WTC11 (cell line): ENCODE data around the gene INPP4A. TPM values are rescaled to one million over a fixed set of nuclear protein-coding genes. Genes with fewer than 3 reads are reported as not detected.

Experiments used
- ATAC-seq: fragments of 200-7000 bp; cut with Tn5 transposase; 2 replicates; pipeline ENCODE4 v1.10.0; 2021; ENCODE audit warnings: mild to moderate bottlenecking, moderate library complexity
- CTCF ChIA-PET: fragments of 300-600 bp; sonication (Branson Sonifier 250); formaldehyde crosslinking; loops from one replicate; lab custom pipeline; 2021; ENCODE audit warnings: antibody characterized with exemption; lab: Charles Lee
- POLR2A ChIA-PET: fragments of 350-600 bp; sonication (Branson Sonifier 250); formaldehyde crosslinking; loops from one replicate; lab custom pipeline; 2021; ENCODE audit warnings: antibody characterized with exemption; lab: Charles Lee
- DNase-seq: peaks from one replicate; pipeline ENCODE4 v3.0.0; 2021; ENCODE audit warnings: low spot score
- H3K27ac Mint-ChIP-seq: 2 replicates; pipeline ENCODE4 v1.8.0; 2021; ENCODE audit warnings: mixed read lengths
- H3K27me3 Mint-ChIP-seq: 2 replicates; pipeline ENCODE4 v1.8.0; 2021; ENCODE audit warnings: low read depth, mild to moderate bottlenecking, moderate library complexity, mixed read lengths
- H3K36me3 Mint-ChIP-seq: 2 replicates; pipeline ENCODE4 v1.8.0; 2021; ENCODE audit warnings: mixed read lengths
- H3K4me1 Mint-ChIP-seq: 2 replicates; pipeline ENCODE4 v1.8.0; 2022; ENCODE audit warnings: mixed read lengths
- H3K4me3 Mint-ChIP-seq: 2 replicates; pipeline ENCODE4 v1.8.0; 2021; ENCODE audit warnings: mild to moderate bottlenecking, moderate library complexity, mixed read lengths
- H3K9me3 Mint-ChIP-seq: 2 replicates; pipeline ENCODE4 v1.8.0; 2021; ENCODE audit warnings: mixed read lengths
- AFF4 ChIP-seq: sonication (generic); formaldehyde crosslinking; IDR thresholded peaks from 2 replicates; pipeline ENCODE4 v1.8.1; 2023; ENCODE audit warnings: mild to moderate bottlenecking, missing genetic modification reagents, borderline replicate concordance
- ATF6 ChIP-seq: sonication (generic); formaldehyde crosslinking; IDR thresholded peaks from 2 replicates; pipeline ENCODE4 v1.8.1; 2023; ENCODE audit warnings: mild to moderate bottlenecking, missing genetic modification reagents
- E2F4 ChIP-seq: sonication (generic); formaldehyde crosslinking; IDR thresholded peaks from 2 replicates; pipeline ENCODE4 v1.8.1; 2022; ENCODE audit warnings: low read depth, mild to moderate bottlenecking, moderate library complexity, missing genetic modification reagents, borderline replicate concordance
- GABPB1 ChIP-seq: sonication (generic); formaldehyde crosslinking; IDR thresholded peaks from 2 replicates; pipeline ENCODE4 v1.8.1; 2023; ENCODE audit warnings: mild to moderate bottlenecking, missing genetic modification reagents
- JUN ChIP-seq: sonication (generic); formaldehyde crosslinking; IDR thresholded peaks from 2 replicates; pipeline ENCODE4 v1.8.0; 2023; ENCODE audit warnings: mild to moderate bottlenecking, missing genetic modification reagents
- KAT7 ChIP-seq: sonication (generic); formaldehyde crosslinking; IDR thresholded peaks from 2 replicates; pipeline ENCODE4 v1.8.1; 2023; ENCODE audit warnings: missing genetic modification reagents, mild to moderate bottlenecking, borderline replicate concordance
- MLX ChIP-seq: sonication (generic); formaldehyde crosslinking; IDR thresholded peaks from 2 replicates; pipeline ENCODE4 v1.8.1; 2023; ENCODE audit warnings: mild to moderate bottlenecking, missing genetic modification reagents, moderate library complexity
- MXD4 ChIP-seq: fragments of 250-450 bp; sonication (Bioruptor Pico); IDR thresholded peaks from 2 replicates; pipeline ENCODE4 v1.8.0; 2021; ENCODE audit warnings: mild to moderate bottlenecking, moderate library complexity, borderline replicate concordance
- NFATC4 ChIP-seq: fragments of 250-450 bp; sonication (Bioruptor Pico); IDR thresholded peaks from 2 replicates; pipeline ENCODE4 v1.9.0; 2021; ENCODE audit warnings: mild to moderate bottlenecking
- PRRX2 ChIP-seq: fragments of 250-450 bp; sonication (Bioruptor Pico); IDR thresholded peaks from 2 replicates; pipeline ENCODE4 v1.8.0; 2021; ENCODE audit warnings: mild to moderate bottlenecking
- SOX15 ChIP-seq: fragments of 250-450 bp; sonication (Bioruptor Pico); IDR thresholded peaks from 2 replicates; pipeline ENCODE4 v1.9.0; 2021; ENCODE audit warnings: mild to moderate bottlenecking
- ZBTB43 ChIP-seq: sonication (generic); formaldehyde crosslinking; IDR thresholded peaks from 2 replicates; pipeline ENCODE4 v1.8.1; 2023; ENCODE audit warnings: mild to moderate bottlenecking, missing genetic modification reagents
- ZNF219 ChIP-seq: sonication (generic); formaldehyde crosslinking; IDR thresholded peaks from 2 replicates; pipeline ENCODE4 v1.8.0; 2023; ENCODE audit warnings: missing genetic modification reagents, mild to moderate bottlenecking, borderline replicate concordance
- ZNF317 ChIP-seq: sonication (generic); formaldehyde crosslinking; IDR thresholded peaks from 2 replicates; pipeline ENCODE4 v1.8.1; 2023; ENCODE audit warnings: low read depth, mild to moderate bottlenecking, moderate library complexity, missing genetic modification reagents, borderline replicate concordance
- ZNF423 ChIP-seq: fragments of 250-450 bp; sonication (Bioruptor Pico); IDR thresholded peaks from 2 replicates; pipeline ENCODE4 v2.1.2; 2022; ENCODE audit warnings: mild to moderate bottlenecking, moderate library complexity
- total RNA-seq: library from RNA; stranded (reverse); gene quantifications from 3 replicates; pipeline ENCODE4 v1.2.3, GENCODE V29; 2021
- TF ChIP-seq, protein P1 (sequence below): sonication (generic); formaldehyde crosslinking; IDR thresholded peaks from 2 replicates; pipeline ENCODE4 v1.8.0; 2022; ENCODE audit warnings: mild to moderate bottlenecking, missing genetic modification reagents
- TF ChIP-seq, protein P2 (sequence below): fragments of 200-600 bp; IDR thresholded peaks from 2 replicates; pipeline ENCODE4 v1.8.0; 2022; ENCODE audit warnings: antibody characterized with exemption
- TF ChIP-seq, protein P3 (sequence below): fragments of 250-450 bp; sonication (Bioruptor Pico); IDR thresholded peaks from 2 replicates; pipeline ENCODE4 v1.9.0; 2021; ENCODE audit warnings: moderate library complexity, mild to moderate bottlenecking, inconsistent platforms, borderline replicate concordance
- TF ChIP-seq, protein P4 (sequence below): sonication (generic); formaldehyde crosslinking; IDR thresholded peaks from 2 replicates; pipeline ENCODE4 v1.8.0; 2022; ENCODE audit warnings: mild to moderate bottlenecking, missing genetic modification reagents

INPP4A gene
- total RNA-seq, 1 experiment from 2014 or later, result 38.3 TPM

- Mint-ChIP-seq H3K27ac (no peak overlapping the region), H3K9me3 (no peaks in the 10 kb centered on the region), H3K4me3 (peak overlapping the region; percentile 90), H3K36me3 (no peaks in the 10 kb centered on the region), H3K27me3 (no peaks in the 10 kb centered on the region), H3K4me1 (peaks cover 77% of the 10 kb centered on the region)
- POLR2A ChIA-PET, result no interaction called here
- CTCF ChIA-PET, result no interaction called here
- TF ChIP-seq E2F4 (no peak), PRRX2 (CRISPR knock-in tag) (no peak), ZNF423 (CRISPR knock-in tag) (no peak), JUN (CRISPR knock-in tag) (no peak), KAT7 (CRISPR knock-in tag) (no peak), MXD4 (CRISPR knock-in tag) (no peak), SOX15 (CRISPR knock-in tag) (no peak)
- TF ChIP-seq, protein P1, sequence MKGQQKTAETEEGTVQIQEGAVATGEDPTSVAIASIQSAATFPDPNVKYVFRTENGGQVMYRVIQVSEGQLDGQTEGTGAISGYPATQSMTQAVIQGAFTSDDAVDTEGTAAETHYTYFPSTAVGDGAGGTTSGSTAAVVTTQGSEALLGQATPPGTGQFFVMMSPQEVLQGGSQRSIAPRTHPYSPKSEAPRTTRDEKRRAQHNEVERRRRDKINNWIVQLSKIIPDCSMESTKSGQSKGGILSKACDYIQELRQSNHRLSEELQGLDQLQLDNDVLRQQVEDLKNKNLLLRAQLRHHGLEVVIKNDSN (CRISPR knock-in tag), result no peak
- DNase-seq, result no peak
- ATAC-seq, result no peak
Measured at GRCh38 chr2:98446850-98447249, 2.2 kb downstream of the INPP4A start.

DNA sequence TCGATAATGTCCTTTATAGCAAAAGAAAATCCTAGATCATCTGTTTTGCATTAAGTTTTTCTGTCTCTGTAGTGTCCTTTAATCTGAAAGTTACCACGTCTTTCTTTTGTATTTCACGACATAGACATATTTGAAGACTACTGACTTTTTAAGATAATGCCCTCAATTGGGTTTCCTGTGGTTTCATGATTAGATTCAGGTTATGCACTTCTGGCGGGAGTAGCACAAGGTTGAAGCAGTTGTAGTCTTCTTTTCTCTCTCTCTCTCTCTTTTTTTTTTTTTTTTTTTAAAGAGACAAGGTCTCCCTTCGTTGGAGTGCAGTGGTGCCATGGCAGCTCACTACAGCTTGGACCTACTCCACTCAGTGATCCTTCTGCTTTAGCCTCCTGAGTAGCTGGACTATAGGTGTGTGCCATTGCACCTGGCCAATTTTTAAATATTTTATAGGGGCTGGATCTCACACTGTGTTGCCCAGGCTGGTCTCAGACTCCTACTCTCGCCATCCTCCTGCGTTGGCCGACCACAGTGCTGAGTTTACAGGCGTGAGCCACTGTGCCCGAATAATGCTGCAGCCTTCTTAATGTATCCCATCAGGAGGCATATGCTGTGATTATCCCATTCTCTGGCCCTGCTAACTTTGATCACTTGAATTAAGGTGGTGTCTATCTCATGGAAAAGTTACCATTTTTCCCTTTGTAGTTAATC is 3.9 kb downstream of the INPP4A start:
- Mint-ChIP-seq H3K4me1 (peaks cover 84% of the 10 kb centered on the region), H3K4me3 (no peak overlapping the region), H3K27me3 (no peaks in the 10 kb centered on the region), H3K9me3 (no peaks in the 10 kb centered on the region), H3K36me3 (no peaks in the 10 kb centered on the region), H3K27ac (peak overlapping the region; percentile 29; the same call in 1 of the 2 replicates)
- CTCF ChIA-PET, result interaction anchor here (1.1 kb wide), 1 partner anchor 15 kb away, joined by 5 read pairs; no protein-coding TSS in a partner anchor
- ATAC-seq (no peak), DNase-seq (no peak)
- POLR2A ChIA-PET, result no interaction called here
- TF ChIP-seq ZNF423 (CRISPR knock-in tag), result no peak
- no peak for TF ChIP-seq AFF4 (CRISPR knock-in tag)
- TF ChIP-seq GABPB1 (CRISPR knock-in tag), result no peak
- TF ChIP-seq MLX (CRISPR knock-in tag), result no peak
- TF ChIP-seq ZBTB43 (CRISPR knock-in tag), result no peak
- no peak for TF ChIP-seq ATF6 (CRISPR knock-in tag)
- TF ChIP-seq ZNF219, result no peak
- TF ChIP-seq NFATC4 (CRISPR knock-in tag), result no peak
- TF ChIP-seq, protein P2, sequence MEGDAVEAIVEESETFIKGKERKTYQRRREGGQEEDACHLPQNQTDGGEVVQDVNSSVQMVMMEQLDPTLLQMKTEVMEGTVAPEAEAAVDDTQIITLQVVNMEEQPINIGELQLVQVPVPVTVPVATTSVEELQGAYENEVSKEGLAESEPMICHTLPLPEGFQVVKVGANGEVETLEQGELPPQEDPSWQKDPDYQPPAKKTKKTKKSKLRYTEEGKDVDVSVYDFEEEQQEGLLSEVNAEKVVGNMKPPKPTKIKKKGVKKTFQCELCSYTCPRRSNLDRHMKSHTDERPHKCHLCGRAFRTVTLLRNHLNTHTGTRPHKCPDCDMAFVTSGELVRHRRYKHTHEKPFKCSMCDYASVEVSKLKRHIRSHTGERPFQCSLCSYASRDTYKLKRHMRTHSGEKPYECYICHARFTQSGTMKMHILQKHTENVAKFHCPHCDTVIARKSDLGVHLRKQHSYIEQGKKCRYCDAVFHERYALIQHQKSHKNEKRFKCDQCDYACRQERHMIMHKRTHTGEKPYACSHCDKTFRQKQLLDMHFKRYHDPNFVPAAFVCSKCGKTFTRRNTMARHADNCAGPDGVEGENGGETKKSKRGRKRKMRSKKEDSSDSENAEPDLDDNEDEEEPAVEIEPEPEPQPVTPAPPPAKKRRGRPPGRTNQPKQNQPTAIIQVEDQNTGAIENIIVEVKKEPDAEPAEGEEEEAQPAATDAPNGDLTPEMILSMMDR, result no peak
- no peak for TF ChIP-seq ZNF317
- TF ChIP-seq, protein P3, sequence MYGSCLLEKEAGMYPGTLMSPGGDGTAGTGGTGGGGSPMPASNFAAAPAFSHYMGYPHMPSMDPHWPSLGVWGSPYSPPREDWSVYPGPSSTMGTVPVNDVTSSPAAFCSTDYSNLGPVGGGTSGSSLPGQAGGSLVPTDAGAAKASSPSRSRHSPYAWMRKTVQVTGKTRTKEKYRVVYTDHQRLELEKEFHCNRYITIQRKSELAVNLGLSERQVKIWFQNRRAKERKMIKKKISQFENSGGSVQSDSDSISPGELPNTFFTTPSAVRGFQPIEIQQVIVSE (CRISPR knock-in tag), result no peak
- TF ChIP-seq, protein P4, sequence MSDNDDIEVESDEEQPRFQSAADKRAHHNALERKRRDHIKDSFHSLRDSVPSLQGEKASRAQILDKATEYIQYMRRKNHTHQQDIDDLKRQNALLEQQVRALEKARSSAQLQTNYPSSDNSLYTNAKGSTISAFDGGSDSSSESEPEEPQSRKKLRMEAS (CRISPR knock-in tag), result no peak
